HG03039 (cell line): ENCODE data around the gene SLC26A6.

Source experiments
- ATAC-seq: cut with Tn5 transposase; IDR thresholded peaks from one replicate; pipeline ENCODE4 v1.9.1; 2021; ENCODE audit warnings: mild to moderate bottlenecking, moderate library complexity; ENCODE audit not compliant: unreplicated experiment

The SLC26A6 gene

GRCh38 chr3:48633256-48633655 is 2.0 kb downstream of the SLC26A6 start:
- ATAC-seq, result no peak

- no peak for ATAC-seq
Observed at GRCh38 chr3:48631516-48632448, 3.5 kb downstream of the SLC26A6 start.

DNA sequence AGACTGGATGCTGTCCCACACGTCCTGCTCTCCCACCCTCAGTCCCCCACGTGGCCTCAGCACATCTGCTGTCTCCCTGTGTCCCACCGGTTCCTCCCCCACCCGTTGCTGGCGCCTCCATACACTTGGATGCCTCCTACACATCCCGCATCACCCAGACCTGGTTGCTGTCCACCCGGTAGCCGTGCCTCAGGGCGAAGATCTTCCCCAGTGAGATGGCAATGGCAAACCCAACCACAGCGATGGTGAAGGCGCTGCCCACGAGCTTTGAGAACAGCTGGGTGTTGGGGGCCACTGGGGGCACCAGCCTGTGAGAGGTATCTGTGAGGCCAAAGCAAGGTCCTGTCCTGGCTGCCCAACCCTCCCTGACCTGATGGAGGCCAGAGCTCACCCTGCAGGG is 4.4 kb downstream of the SLC26A6 start:
- ATAC-seq, result no peak

DNA sequence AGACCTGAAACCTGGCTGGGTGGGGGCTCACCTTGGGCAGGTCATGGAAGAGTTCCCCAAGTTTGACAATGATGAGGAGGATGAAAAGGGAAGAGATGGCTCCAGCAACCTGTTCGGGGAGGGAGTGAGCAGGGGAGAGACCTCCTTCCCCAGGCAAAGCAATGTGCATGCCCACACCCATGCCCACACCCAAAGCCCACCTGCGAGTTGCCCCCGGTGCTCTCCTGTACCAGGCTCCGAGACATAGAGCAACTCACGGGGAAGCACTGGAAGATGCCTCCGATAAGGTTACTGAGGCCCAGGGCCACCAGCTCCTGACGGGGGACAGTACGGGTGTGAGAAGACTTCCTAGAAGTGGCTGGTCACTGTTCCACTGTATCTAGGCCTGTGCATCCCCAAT is 4.9 kb downstream of the SLC26A6 start:
- no peak for ATAC-seq

DNA sequence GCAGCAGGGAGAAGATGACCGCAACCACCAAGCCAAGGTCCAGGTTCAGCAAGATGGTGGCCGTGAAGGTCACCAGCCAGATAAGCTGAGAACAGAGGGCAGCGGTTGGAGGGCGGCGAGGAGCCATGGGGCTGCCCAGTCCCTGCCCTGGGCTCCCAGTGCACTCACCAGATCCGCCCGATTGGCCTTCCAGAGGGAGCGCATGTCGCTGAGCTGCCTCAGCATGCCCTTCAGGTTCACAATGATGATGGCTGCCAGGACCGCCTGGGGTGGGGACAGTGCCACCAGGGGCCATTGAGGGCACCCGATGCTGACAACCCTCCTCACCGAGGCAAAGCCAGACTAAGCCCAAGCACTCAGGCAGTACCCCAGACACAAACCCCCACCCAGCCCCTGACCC is 5.4 kb downstream of the SLC26A6 start:
- ATAC-seq, result no peak

- ATAC-seq, result no peak
Observed at GRCh38 chr3:48628277-48629017, 6.8 kb downstream of the SLC26A6 start.

GRCh38 chr3:48625600-48625999 is 9.7 kb downstream of the SLC26A6 start:
- no peak for ATAC-seq

GRCh38 chr3:48624767-48625166 is 10.5 kb downstream of the SLC26A6 start:
- no peak for ATAC-seq

DNA sequence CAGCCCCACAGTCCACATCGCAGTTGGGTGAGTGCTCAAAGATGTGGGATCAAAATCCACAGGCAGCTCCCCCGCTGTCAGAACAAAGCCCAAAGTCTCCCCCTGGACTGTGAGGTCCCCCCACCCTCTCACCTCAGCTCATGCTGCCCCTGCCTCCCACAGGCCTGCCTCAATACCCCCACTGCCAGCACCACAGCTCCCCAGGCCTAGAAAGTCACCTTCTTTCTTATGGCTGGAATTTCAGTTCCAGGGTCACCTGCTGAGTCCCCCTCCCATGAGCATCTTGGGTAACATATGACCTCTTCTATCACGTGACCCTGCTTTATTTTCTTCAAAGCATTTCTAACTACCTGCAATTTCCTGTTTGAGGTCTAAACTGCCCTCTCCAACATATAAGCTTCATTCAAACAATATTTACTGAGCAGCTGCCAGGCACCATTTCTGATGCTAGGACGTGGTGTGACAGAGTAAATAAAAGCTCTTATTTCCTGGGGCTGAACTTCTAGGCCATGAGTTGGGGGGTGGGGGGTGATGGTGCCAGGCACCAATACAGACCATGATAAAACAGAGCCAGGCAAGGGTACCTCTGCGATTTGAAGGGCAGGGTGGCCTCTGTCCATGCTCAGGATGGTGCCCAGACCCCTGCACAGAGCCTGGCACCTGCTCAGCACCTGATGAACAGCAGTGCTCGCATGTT is 11.3 kb downstream of the SLC26A6 start:
- no peak for ATAC-seq

DNA sequence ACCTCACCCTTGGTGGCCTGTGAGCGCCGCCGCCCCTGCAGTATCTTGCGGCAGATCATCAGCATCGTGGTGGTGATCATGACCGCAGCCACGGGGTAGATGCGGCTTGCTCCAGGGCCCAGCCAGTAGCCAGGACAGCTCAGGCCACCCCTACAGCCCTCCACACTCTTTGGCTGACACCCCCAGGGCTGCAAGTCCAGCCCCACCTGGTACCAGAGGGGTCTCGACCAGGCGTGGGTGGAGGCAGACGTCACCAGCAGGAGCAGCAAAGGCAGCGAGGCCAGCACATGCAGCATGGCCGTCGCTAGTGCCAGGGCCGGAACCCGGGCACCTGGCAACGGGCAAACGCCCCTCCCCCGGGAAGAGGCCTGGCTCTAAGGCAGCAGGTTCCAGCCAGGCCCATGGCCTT is 13.8 kb downstream of the SLC26A6 start, which contains the start of gene TMEM89:
Gene TMEM89, minus strand, starts transcription at position 309 of the 409 bp plus-strand sequence. Its CDS starts 13 bp downstream, at position 296.
- ATAC-seq, result no peak

DNA sequence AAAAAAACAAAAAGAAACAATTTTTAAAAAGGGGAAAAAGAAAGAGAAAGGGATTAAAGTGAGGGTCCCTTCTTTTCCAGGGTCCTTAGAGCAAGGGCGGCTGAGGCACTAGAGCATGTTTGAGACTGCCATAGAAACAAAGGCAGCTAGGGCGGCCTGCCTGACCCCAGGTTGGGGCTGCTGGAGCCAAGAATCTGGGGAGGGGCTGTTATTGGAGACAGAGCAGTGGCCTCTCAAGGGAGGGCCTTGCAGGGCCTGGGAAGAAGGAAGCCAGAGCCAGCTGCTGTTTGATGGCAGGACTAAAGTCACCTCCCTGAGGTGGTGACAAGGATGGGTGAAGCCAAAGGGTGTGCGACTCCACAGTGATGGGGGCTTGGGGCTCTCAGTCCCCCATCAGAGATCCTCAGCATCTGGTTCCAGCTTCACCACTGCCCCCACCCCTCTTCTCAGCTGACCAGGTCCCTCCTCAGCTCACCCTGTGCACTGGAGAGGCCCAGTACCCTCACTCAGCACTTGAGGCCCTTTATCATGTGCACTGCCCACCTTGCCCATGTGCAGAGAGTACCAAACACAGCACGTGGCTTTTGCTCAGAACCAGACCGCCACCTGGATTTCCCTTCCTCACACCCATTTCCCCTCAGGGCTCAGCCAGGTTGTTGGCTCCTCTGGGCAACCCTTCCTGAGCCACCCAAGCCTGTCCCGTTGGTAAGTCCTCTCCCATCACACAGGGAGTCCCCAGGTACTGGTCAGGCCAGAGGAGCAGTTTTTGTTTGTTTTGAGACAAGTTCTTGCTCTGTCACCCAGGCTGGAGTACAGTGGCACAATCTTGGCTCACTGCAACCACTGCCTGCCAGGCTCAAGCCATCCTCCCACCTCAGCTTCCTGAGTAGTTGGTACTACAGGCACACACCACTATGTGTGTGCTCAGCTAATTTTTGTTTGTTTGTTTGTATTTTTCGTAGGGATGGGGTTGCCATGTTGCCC is 15.4 kb downstream of the SLC26A6 start:
- ATAC-seq, result no peak

DNA sequence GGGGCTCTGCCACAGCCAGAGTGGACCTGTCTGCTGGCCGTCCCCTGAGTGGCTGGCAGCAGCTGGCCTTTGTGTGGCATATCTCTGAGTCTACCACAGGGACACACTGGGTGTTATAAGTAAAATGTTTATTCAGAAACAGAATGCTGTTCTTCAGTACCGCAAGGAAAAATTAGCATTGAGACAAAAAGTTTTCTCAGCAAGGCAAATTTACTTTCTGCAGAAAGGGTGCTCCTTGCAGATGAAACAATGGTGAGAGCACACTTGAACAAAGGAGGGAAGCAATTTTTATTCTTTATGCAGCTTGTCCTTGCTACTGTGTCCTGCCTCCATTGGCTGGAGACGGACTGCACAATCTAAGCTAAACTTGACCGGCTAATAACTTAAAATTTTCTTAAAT is 17.7 kb downstream of the SLC26A6 start:
- no peak for ATAC-seq

DNA sequence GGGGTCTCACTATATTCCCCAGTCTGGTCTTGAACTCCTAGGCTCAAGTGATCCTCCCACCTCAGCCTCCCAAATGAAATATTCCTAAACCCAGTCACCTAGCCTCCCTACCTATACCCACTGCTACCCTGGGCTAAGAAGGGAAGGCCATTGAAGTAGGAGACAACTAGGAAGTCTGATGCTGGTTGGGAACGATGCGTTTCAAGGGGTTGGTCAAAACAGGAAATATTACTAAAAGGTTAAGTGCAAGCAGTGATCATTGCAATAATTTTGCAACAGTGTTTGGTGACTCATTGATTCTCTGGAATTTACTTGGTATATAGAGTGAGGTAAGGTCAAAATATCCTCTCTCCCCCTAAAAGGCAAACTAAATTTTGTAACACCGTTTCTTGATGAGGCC is 21.2 kb downstream of the SLC26A6 start:
- no peak for ATAC-seq

GRCh38 chr3:48612309-48612708 is 23.0 kb downstream of the SLC26A6 start:
- no peak for ATAC-seq

GRCh38 chr3:48609088-48610005 is 25.9 kb downstream of the SLC26A6 start, which contains the start of gene UQCRC1:
Gene UQCRC1 (minus strand): TSS chr3:48609646. CDS start chr3:48609620, 26 bp downstream.
- peak; percentile 88 for ATAC-seq

DNA sequence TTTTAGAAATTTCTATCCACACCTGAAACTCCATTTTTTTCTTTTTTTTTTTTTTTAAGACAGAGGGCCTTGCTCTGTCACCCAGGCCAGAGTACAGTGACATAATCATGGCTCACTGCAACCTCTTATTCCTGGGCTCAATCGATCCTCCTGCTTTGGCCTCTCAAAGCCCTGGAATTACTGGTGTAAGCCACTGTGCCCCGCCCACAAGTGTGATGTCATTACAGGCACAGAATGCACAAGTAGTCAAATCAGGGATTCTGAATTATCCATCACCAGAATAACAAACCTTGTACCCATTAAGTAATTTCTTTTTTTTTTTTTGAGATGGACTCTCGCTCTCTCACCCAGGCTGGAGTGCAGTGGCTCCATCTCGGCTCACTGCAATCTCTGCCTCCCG is 27.7 kb downstream of the SLC26A6 start:
- no peak for ATAC-seq

DNA sequence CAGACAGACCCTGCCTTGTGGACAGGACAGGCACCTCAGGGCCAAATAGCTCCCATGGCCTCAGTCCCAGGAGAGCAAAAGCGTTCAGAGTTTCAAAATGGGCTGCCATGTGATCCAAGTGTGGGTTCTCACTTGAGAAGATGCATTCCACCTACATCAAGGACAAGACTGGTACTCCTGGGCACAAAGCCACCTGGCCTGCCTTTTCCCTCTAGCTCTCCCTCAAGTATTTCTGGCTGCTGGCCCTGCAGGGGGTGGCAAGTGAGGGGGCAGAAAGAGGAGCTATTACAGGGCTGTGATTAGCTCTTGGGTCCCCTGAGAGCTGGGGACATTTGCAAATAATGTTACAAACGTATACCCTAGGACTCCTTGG is 33.7 kb downstream of the SLC26A6 start:
- no peak for ATAC-seq

DNA sequence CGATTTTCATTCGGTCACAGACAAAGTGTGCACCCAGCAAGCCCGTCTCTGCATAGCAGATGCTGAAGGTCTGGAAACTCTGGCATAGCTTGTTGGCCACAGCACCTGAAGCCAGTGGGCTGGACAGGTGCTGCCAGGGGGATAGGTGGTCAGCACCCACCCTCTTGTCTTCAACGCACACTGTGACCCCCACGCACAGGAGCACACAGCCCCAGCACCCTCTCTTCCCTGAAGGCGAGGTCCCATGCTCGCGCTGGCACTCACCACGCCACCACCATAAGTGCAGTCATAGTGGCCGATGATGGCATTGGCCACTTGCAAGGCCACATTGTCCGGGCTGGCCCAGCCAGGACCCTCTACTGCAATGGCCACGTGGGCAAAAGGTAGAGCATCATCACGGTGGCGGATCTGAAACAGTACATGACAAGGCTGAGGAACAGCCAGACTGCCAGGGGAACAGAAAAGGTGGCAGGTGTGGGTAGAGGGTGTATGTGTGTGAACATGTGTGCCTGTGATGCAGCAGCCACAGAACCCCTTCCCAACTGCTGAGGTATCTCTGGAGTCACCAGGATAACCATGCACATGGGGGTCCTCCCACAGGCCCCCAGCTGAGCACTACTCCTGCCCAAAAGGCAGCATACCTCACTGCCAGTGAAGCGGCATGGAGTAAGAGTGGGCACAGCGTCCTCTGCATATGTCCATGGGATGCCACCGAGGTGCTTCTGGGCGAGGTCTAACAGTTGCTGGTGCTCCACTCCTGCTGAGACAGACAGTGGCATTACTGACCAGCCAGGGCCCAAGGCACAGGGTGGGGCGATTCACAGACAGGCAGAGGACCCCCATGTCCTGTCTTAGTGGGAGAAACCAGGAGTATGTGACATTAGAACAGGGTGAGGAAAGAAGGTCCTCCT is 34.3 kb downstream of the SLC26A6 start:
- ATAC-seq, result no peak
